ENCODE results near the gene IFI27L2.
"Not testable (repeated sequence)": the region's sequence is repeated elsewhere in the genome, so short reads cannot be mapped to it uniquely, and the experiment has no call there.

IFI27L2 gene

GRCh38 chr14:94157197-94157596 is 27.8 kb upstream of the IFI27L2 start:
- in situ Hi-C loops (cut with MboI; ENCODE audit: low pct_unique_long_range_greater_than_20kb, low sequenced_read_pairs, unreplicated experiment): no loop called here
- TF ChIP-seq CTCF (IDR thresholded peaks at IDR 0.05; ENCODE audit: extremely low read depth, insufficient read depth, missing control alignments): no peak
- no peak for DNase-seq (ENCODE audit: low spot score)

- DNase-seq (ENCODE audit: low spot score); in situ Hi-C loops (cut with MboI; ENCODE audit: low pct_unique_long_range_greater_than_20kb, low sequenced_read_pairs, unreplicated experiment): not testable (repeated sequence)
These were observed 26.7 kb upstream of the IFI27L2 start for GRCh38 chr14:94156143-94156542.

- in situ Hi-C loops (cut with MboI; ENCODE audit: low pct_unique_long_range_greater_than_20kb, low sequenced_read_pairs, unreplicated experiment): no loop called here
- no peak for TF ChIP-seq CTCF (IDR thresholded peaks at IDR 0.05; ENCODE audit: extremely low read depth, insufficient read depth, missing control alignments)
- no peak for DNase-seq (ENCODE audit: low spot score)
These were observed 24.4 kb upstream of the IFI27L2 start for GRCh38 chr14:94153750-94154342.

- in situ Hi-C loops (cut with MboI; ENCODE audit: low pct_unique_long_range_greater_than_20kb, low sequenced_read_pairs, unreplicated experiment): no loop called here
- TF ChIP-seq CTCF (IDR thresholded peaks at IDR 0.05; ENCODE audit: extremely low read depth, insufficient read depth, missing control alignments): no peak
- no peak for DNase-seq (ENCODE audit: low spot score)
These were observed 23.3 kb upstream of the IFI27L2 start for GRCh38 chr14:94152676-94153075.

GRCh38 chr14:94145902-94146527 is 16.6 kb upstream of the IFI27L2 start:
- in situ Hi-C loops (cut with MboI; ENCODE audit: low pct_unique_long_range_greater_than_20kb, low sequenced_read_pairs, unreplicated experiment): loop anchor here (25.0 kb wide), 1 partner anchor 109 kb away; the partner anchor contains the start of gene OTUB2
- TF ChIP-seq CTCF (IDR thresholded peaks at IDR 0.05; ENCODE audit: extremely low read depth, insufficient read depth, missing control alignments): no peak
- DNase-seq (ENCODE audit: low spot score): no peak

- DNase-seq (ENCODE audit: low spot score): no peak
- in situ Hi-C loops (cut with MboI; ENCODE audit: low pct_unique_long_range_greater_than_20kb, low sequenced_read_pairs, unreplicated experiment): loop anchor here (25.0 kb wide), 1 partner anchor 107 kb away; the partner anchor contains the start of gene OTUB2
- no peak for TF ChIP-seq CTCF (IDR thresholded peaks at IDR 0.05; ENCODE audit: extremely low read depth, insufficient read depth, missing control alignments)
These were observed 15.4 kb upstream of the IFI27L2 start for GRCh38 chr14:94144765-94145164.

GRCh38 chr14:94143711-94144110 is 14.3 kb upstream of the IFI27L2 start:
- no peak for TF ChIP-seq CTCF (IDR thresholded peaks at IDR 0.05; ENCODE audit: extremely low read depth, insufficient read depth, missing control alignments)
- no peak for DNase-seq (ENCODE audit: low spot score)
- in situ Hi-C loops (cut with MboI; ENCODE audit: low pct_unique_long_range_greater_than_20kb, low sequenced_read_pairs, unreplicated experiment): loop anchor here (25.0 kb wide), 1 partner anchor 106 kb away; the partner anchor contains the start of gene OTUB2
